ENCODE measurements around the gene F10.

F10 gene

DNA sequence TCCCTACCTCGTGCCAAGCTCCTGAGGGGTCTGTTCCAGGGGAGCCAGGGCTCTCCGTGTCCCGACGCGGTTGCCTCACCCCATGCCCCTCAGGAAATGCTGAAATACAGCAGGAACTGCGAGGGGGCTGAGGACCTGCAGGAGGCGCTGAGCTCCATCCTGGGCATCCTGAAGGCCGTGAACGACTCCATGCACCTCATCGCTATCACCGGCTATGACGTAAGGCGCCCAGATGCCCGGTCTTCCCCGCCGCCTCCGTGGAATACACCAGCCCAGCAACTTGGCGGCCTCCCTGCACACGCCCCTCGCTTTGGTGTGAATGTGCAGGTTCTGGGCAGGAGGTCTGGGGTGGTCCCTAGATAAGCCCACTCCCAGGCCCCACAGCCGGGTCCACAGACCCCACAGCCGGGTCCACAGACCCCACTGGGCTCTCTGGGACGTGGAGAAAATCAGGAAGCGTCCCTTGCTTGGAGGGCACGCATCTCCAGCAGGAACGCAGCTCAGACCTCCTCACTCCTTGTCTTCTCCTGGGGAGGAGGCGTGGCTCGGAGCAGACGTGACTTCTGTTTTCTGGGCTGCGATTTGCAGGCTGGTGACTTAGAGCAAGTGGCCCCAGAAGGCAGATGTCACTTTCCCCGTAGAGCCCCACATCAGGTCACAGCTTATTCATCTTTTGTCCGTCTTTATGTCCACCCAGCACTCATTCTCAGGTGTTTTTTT is 36.4 kb upstream of the F10 start:
- no peak for DNase-seq (ENCODE audit: low read depth, low spot score)

DNA sequence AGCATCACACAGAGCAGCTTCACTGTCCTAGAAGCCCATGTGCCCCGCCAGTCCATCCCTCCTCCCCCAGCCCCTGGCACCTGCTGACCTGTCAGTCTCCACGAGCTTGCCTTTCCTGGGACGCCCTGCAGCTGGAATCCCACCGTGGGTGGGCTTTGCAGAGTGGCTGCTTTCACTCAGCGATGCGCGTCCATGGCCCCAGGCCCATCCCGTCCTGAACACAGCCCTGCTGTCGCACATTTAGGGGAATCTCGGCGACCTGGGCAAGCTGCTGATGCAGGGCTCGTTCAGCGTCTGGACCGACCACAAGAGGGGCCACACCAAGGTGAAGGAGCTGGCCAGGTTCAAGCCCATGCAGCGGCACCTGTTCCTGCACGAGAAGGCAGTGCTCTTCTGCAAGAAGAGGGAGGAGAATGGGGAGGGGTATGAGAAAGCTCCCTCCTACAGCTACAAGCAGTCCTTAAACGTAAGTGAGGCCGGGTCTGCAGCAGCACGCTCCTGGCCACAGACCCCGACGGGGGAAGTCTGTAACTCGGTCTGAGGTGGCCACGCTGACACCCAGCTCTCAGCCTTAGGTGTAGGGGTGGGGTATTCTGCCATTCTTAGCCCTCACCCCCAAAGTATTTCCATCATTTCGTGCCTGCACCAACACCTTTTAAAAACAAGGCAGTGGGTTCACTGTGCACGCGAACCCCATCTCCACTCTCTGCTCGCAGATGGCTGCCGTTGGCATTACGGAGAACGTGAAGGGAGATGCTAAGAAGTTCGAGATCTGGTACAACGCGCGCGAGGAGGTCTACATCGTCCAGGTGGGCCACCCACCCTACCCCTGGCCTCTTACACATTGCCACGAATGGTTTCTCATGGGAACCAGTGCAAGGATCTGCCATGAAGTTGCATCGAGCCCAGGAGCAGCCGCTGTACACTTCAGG is 35.3 kb upstream of the F10 start:
- no peak for DNase-seq (ENCODE audit: low read depth, low spot score)

DNA sequence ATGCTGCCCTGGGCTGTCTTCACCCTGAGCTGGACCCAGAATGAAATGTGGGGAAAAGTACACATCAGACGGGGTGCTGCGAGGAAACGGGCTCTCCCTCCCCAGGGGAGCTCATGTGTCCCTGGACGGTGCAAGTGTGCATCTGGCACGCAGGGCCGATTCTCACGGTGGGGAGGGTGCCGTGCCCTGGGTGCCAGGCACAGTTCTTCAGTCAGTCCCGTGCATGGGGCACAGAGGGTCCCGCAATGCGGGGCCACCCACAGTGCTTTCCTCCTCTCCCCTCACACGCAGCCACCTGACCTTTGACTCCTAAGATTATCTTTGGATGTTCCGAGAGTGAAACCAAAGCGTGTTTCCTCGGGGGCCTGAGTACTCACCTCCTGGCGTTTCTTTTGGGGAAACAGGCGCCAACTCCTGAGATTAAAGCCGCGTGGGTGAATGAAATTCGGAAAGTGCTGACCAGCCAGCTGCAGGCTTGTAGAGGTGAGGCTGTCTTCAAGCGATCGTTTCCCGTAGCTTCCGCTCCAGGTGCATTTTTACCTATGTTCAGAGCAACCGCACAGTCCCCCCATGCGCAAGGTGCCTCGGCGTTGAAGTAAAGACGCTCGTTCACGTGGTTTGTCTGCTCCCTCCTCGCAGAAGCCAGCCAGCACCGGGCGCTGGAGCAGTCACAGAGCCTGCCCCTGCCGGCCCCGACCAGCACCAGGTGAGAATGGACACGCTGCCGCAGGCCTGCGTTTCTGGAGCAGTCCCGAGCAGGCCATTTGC is 34.5 kb upstream of the F10 start:
- no peak for DNase-seq (ENCODE audit: low read depth, low spot score)

DNA sequence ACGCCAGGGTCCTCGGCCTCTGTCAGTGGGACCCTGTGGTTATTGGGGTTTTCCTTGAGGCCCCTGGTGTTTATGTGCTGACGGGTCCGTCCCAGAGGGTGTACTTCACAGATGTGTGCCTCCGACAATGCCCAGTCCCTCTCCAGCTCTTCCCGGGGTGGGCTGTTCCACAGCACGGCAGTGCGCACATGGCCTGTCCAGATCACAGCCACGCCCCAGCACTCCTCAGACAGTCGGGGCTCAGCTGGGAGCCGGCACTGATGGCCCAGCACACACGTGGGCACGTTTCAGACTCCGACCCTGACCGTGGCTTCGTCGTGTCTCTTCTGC is 33.9 kb upstream of the F10 start:
- no peak for DNase-seq (ENCODE audit: low read depth, low spot score)

DNA sequence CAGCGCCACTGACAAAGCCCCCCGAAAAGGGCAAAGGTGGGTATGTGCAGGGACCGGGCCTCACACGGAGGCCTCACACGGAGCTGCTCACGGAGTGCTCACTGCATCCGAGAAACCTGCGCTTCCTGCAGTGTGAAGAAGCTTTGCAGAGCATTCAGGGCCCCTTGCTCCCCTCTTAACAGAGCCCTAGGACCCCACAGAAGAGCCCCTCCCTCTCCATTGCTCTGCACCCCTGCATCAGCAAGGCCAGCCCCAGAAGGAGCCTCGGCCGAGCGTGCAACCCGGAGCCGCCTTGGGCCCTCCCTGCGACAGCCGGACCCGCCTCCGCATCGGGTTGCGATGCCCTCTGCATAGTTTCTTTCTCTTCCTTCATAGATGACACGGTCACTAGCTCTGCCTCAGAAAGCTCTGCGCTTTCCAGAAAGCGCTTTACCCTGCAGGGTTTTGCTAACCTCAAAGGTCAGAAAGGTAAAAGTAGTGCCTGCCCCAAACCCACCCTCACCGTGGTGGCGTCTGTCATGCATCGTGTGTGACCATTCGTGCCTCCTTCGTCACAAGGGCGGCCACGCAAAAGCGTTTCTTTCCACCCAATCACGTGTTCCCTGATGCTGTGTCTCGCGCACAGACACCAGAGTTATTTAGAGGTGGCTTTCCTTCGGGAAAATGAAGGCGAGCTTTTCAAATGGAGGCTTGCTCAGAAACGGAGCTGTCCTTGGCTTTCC is 32.7 kb upstream of the F10 start:
- DNase-seq (ENCODE audit: low read depth, low spot score), result no peak

DNA sequence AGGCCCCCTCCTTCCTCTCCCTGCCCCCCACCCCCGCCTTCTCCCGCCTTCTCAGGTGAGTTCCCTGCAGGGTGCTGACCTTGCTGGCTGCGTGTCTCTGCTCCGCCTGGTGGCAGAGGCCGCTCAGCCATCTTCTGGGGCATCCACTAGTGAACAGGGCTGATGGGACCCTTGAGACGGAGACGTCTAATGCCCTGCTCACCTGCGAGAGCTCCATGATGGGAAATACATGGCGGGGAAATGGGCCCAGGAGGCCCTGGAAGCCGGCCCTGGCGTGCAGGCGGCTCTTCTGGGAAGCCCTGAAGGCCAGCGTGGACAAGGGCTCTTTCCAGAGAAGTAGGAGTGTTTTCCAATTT is 32.2 kb upstream of the F10 start:
- no peak for DNase-seq (ENCODE audit: low read depth, low spot score)

DNA sequence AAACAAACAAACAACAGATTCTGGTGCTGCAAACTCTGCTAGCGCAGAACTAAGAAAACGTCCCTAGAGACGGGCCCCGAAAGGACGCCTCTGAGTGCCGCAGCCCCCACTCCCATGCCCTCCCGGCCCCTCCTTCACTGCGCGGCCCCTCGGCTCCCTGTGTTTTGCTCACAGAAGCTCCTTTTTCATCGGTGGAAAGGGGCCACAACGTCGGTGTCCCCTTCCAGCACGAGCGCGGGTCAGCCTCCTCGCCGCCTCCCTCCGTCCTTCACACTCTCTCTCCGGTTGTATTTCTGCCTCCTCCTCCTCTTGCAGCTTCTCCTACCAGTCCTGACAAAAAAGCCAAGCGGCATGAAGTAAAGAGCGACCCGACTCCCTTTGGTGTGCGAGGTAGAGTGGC is 31.8 kb upstream of the F10 start:
- DNase-seq (ENCODE audit: low read depth, low spot score), result no peak

DNA sequence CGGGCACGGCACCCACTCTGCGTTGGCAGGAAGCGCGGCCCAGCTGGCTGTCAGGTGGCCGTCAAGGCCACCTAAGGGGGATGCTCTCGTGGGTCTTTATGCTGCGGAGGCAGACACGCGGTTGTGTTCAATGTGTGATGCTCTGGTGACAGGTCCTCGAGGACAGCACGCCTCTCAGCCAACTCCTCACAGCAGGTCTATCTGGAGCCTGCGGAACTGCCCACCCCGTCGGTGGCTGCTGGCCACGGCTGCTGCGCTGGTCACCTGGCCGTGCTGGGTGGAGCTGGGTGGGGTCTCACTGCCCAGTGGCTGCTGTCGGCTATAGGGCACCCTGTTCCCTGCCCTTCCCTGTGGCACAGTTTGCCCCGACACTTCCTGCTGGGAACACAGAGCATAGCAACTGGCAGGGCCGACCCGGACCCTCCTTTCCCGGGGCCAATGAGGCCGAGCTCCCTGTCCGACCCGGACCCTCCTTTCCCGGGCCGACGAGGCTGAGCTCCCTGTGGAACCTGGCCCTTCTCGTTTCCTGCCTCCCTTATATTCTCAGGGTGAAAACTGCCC is 31.3 kb upstream of the F10 start:
- DNase-seq (ENCODE audit: low read depth, low spot score), result no peak

DNA sequence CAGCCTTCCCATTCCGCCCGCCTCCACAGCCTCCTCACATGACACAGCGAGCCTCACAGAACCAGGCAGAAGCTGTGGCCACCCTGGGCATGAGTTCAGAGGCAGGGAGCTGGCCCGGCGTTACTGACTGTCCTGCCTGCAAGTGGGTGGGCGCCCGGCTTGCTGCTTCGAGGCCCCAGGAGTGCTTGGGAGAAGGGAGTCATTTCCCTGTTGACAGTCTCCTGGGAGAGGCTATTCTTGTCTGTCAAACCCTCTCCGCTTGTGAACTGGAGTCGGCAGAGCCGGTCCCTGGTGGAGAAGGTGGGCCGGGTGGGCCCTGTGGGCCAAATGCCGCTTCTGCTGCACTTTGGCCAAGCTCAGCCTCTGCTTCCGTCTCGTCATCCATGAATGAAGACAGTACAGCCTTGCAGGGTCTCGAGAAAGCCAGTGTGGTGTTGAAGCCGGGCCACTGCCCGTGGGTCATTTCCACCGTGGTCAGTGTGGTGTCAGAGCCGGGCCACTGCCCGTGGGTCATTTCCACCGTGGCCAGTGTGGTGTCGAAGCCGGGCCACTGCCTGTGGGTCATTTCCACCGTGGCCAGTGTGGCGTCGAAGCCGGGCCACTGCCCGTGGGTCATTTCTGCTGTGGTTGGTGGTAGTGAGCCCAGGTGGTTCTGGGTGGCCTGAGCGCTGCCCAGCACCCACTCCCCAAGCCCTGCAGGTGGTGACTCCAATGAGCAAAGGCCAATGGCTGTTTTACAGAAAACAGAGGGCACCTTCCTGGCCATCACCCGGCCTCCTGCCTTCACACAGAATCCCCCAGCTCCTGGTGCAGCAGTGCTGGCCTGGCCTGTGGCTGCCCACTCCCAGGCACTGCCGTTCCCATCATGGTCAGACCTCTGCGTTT is 30.5 kb upstream of the F10 start:
- no peak for DNase-seq (ENCODE audit: low read depth, low spot score)

DNA sequence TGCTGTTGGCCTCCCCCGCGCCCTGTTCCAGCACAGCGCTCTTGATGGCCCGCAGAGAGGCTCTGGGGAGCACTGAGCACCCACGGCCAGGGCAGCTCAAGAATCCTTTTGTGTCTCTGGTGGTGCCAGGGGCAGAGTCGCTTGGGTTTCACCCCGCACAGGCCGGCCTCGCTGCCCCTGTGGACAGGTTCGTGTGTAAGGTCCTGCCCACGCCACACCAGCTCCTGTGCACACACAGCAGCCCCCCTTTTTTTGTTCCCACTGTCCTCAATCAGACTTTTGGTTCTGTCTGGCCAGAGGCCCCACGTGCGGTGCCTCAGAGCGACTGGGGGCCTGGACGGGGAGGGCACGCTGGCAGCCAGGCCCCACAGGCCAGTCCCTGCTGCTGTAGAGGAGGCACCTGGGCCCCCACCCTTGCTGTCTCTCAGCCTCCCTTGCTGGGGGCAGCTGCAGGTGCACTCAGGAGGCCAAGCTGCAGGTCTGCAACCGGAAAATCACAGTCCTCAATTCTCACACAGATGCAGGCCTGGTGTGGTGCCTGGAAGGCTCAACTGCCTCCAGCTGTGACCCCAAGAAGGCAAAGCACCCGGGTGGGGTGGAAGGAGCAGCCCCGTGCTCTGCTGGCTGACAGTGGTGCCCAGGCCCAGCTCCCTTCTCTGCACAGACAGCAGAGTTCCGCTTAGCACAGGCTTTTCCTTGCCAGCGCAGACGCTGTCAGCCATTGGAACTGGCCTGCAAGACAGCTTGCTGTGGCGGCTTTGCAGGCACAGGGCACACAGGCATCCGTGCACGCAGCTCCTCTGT is 29.6 kb upstream of the F10 start:
- no peak for DNase-seq (ENCODE audit: low read depth, low spot score)

DNA sequence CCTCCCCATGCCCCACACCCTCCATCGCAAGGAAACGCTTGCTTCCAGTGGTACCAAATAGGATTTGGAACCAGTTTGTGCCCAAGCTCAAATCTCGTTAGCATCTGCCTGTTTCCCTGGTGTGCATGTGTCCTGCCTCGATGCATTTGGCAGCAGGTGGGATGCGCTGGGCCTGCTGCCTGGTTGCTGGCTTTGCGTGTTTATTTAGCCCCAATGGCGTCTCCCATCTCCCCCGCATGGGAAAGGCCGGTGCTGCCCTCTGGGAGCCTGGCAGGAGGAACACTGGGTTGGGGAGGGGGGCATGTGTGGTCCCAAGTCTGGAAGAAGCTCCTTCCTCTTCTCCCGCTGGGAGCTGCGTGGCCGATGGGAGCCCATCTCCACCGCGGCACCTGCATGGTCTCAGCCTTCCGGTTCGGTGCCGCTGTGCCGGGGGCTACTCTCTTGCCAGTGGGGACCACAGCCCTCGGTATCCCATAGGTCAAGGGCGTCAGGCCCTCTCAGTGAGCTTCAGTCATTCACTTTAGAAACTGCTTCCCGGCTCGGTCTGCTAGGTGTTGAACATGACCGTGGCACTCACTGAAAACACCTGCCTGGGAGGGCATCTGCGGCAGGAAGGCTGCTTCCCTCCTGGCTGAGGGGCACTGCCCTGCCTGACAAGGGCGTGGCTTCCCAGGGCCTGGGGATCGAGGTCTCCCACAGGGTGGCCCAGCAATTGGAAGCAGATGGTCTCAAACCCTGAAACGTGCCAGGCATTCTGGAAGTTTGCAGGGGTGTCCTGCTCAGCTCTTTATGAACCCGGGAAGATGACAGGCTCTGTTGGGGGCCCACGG is 28.8 kb upstream of the F10 start:
- DNase-seq (ENCODE audit: low read depth, low spot score), result no peak

DNA sequence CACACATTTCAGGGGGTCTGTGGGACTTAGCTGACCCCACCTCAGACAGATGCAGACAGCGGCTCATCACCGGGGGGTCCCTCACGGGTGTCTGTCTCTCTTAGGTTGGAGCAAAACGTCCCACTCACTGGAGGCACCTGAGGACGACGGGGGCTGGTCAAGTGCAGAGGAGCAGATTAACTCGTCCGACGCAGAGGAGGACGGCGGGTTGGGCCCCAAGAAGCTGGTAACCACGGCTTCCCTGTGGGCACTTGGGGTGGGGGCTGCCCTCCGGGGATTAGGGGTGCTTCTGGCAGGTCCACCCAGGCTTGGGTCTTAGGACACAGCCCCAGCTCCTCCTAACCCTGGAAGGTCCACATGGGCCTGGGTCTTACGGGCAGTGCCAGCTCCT is 28.2 kb upstream of the F10 start:
- no peak for DNase-seq (ENCODE audit: low read depth, low spot score)

DNA sequence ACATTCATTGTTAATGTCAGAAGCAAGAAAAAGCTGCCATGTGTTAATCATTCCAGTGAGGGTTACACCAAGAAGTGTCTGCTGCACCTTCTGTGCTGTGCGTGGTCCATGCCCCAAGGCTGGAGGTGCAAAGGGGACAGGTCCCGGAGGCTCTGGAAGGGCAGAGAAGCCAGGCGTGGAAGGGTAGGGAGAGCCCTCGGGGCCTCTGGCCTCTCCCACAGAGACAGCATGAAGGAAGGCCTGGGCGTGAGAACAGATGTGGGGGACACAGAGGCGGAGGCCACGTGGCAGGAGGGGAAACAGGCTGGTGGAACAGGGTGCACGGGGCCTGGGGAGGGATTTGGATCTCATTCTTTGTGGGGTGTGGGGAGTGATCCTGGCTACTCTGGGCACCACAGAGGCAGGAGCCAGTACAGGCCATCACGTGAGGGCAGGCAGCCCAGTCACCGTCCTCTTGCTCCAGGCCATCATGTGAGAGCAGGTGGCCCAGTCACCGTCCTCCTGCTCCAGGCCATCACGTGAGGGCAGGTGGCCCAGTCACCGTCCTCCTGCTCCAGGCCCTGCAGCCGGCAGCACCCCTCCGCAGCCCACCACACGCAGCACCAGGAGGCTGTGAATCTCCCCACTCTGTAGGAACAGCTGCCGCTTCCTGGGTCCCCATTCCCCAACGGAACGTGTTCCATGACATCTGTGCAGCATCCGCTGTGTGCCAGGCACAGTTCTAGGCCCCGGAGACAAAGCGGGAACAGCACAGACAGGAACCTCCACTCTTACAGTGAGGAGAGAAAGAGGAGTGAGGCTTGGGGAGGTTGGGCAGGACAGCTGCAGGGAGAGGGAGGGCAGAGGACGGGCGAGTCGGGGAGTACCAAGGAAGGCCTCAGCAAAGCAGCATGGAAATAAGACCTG is 27.2 kb upstream of the F10 start:
- DNase-seq (ENCODE audit: low read depth, low spot score), result no peak

DNA sequence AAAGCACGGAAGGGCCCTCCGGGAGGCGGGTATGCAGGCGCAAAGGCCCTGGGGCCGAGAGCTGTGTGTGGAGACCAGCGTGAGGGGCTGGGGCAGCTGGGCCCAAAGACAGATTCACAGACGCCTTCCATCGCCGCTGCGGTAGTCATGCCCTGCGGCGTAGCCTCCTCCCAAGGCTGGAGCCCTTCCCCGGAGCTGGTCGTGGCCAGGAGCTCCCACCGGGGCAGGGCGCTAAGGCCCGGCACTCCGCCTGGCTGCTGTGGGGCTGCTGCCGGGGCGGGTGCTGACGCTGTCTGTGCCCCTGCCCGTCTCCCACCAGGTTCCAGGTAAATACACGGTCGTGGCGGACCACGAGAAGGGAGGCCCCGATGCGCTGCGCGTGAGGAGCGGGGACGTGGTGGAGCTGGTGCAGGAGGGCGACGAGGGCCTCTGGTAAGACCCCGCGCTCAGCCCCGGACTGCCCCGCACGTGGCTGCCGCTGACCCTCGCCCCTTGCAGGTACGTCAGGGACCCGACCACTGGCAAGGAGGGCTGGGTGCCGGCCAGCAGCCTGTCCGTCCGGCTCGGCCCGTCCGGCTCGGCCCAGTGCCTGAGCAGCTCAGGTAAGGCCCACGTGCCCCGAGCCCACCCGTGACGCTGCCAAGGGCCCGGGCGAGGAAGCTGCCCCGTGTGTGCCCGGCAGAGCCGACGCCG is 26.4 kb upstream of the F10 start:
- DNase-seq (ENCODE audit: low read depth, low spot score), result no peak

DNA sequence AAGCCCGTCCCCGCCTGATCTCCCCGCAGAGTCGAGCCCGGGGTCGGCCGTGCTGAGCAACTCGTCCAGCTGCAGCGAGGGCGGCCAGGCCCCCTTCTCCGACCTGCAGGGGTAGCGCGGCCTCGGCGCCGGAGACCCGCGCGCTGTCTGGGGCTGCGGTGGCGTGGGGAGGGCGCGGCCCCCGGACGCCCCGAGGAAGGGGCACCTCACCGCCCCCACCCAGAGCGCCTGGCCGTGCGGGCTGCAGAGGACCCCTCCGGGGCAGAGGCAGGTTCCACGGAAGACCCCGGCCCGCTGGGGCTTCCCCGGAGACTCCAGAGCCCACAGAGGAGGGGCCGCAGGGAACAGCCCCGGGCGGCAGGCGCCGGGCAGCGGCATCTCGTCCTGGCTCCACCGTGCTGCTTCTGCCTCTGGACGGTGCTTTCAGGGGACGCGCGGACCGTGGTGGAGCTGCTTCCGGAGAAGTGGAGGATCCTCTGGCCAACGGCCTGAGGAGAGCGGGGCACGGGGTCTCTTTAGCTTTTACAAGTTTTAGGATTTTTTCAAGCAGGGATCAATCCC is 25.8 kb upstream of the F10 start:
- no peak for DNase-seq (ENCODE audit: low read depth, low spot score)

DNA sequence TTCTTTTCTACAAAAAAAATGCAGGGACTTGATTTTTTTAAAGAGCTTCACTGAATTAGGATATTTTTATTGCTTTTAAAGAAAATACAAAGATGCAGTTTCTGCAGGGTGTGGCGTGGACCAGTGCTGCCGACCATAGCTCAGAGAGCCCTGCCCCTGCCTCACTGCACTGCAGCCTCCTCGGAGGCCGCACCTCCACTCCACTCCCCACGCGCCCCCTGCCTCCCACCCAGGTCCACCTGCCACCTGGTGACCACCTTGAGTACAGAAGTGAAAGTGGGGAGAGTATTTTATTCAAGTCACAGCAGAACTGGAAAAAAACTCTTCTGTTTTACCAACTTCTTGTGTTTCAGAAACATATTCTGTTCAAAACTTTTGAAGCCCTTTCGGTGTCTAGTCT is 24.9 kb upstream of the F10 start:
- DNase-seq (ENCODE audit: low read depth, low spot score), result no peak

DNA sequence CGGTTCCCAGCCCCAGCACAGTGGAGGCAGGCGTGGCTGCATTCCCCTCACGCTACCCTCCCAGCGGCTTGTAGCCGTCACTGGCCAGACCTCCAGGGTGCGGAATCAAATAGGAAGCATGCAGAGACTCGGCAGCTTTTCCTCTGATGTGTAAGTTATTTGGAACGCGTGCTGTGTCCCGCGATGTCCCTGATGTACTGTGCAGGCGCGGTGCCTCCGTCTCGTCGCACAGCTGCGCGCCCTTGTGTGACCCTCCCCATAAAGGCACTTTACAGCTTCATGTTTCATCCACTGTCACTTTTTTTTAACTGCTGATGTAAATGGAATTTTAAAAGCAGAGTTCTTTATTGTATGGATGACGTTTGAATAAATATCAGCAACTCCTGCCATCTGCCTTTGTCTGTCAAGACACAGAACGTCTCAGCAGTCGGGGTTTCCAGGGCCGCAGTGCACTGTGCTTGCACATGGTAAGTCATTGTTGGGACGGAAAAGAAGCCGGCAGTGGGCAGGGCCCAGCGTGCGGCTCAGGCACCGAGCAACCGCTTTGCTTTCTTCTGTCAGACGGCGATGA is 24.4 kb upstream of the F10 start:
- no peak for DNase-seq (ENCODE audit: low read depth, low spot score)

Data from activated CD4-positive, CD25-positive, alpha-beta regulatory T cell treated with anti-CD3 and anti-CD28 coated beads, Interleukin-2, amount 50 U/mL, for 16 hours (primary cell).